K562 (cell line): ENCODE measurements around the gene DAP. TPM values are rescaled to one million over a fixed set of nuclear protein-coding genes. Genes with fewer than 3 reads are reported as not detected.
A peak's percentile ranks its signal among the peaks of the same experiment; 100 is the strongest.

Experiments
- CHD2 ChIP-seq: IDR thresholded peaks from 2 replicates; pipeline ENCODE4 v1.6.1; 2011; ENCODE audit warnings: low read depth, low read length
- CTBP1 ChIP-seq: fragments of 450-650 bp; IDR thresholded peaks from 2 replicates; pipeline ENCODE4 v1.6.1; 2016; ENCODE audit warnings: borderline replicate concordance
- ILF3 ChIP-seq: fragments of 450-650 bp; IDR thresholded peaks from 2 replicates; pipeline ENCODE4 v1.6.1; 2018; ENCODE audit warnings: antibody characterized with exemption, mild to moderate bottlenecking, moderate library complexity, borderline replicate concordance
- KLF10 ChIP-seq: fragments of 250-450 bp; sonication (Bioruptor Pico); IDR thresholded peaks from 2 replicates; pipeline ENCODE4 v1.6.1; 2021; ENCODE audit warnings: matching md5 sums
- MBD2 ChIP-seq: sonication (generic); IDR thresholded peaks from 2 replicates; pipeline ENCODE4 v1.6.1; 2016; ENCODE audit warnings: low read depth, borderline replicate concordance
- SIN3B ChIP-seq: fragments of 450-650 bp; IDR thresholded peaks from 2 replicates; pipeline ENCODE4 v1.6.1; 2017; ENCODE audit warnings: low read depth, mild to moderate bottlenecking, moderate library complexity
- SMAD1 ChIP-seq: fragments of 150-350 bp; IDR thresholded peaks from 2 replicates; pipeline ENCODE4 v1.6.1; 2014; ENCODE audit warnings: low read length, low read depth; ENCODE audit not compliant: partially characterized antibody
- SNIP1 ChIP-seq: fragments of 450-650 bp; IDR thresholded peaks from 2 replicates; pipeline ENCODE4 v1.7.1; 2017; ENCODE audit warnings: low read depth, mild to moderate bottlenecking
- ZBTB17 ChIP-seq: fragments of 450-650 bp; formaldehyde crosslinking; IDR thresholded peaks from 2 replicates; pipeline ENCODE4 v1.4.0; 2020; ENCODE audit warnings: mild to moderate bottlenecking
- ZNF212 ChIP-seq: fragments of 450-650 bp; formaldehyde crosslinking; IDR thresholded peaks from 2 replicates; pipeline ENCODE4 v1.4.0; 2020; ENCODE audit warnings: mild to moderate bottlenecking
- ZNF57 ChIP-seq: fragments of 450-650 bp; formaldehyde crosslinking; IDR thresholded peaks from 2 replicates; pipeline ENCODE4 v1.4.0; 2020; ENCODE audit warnings: mild to moderate bottlenecking, moderate library complexity
- polyA plus RNA-seq, 8 experiments: library from polyadenylated mRNA; depleted of rRNA in 4 of 8; stranded (reverse) in 5 of 8; unstranded in 3 of 8; fragments of >200 nt; fragmentation: Nextera tagmentation in 2 of 8; fragmentation: Illumina TruSeq in 1 of 8; extraction: Ambion mirVana in 2 of 8; extraction: Trizol in 1 of 8; gene quantifications; 2 replicates each; pipeline versions ENCODE4 v1.2.1 to v1.2.3, GENCODE V29; 2011 to 2014; ENCODE audit warnings: inconsistent platforms in 1 of 8, missing spikeins in 1 of 8
- total RNA-seq, 7 experiments: library from RNA; depleted of rRNA in 6 of 7; stranded (reverse); fragments of >200 nt in 6 of 7; fragmentation: Illumina TruSeq in 2 of 7; extraction: Trizol in 2 of 7; gene quantifications; 2 replicates each; pipeline versions ENCODE4 v1.2.1 to v1.2.3, GENCODE V29; 2011 to 2021; ENCODE audit warnings: low replicate concordance in 1 of 7
- TF ChIP-seq, protein P1 (sequence below): fragments of 250-450 bp; sonication (Bioruptor Pico); IDR thresholded peaks from 2 replicates; pipeline ENCODE4 v1.8.0; 2021; ENCODE audit warnings: mild to moderate bottlenecking, moderate library complexity
- TF ChIP-seq, protein P2 (sequence below): fragments of 450-650 bp; IDR thresholded peaks from 2 replicates; pipeline ENCODE4 v1.6.1; 2018; ENCODE audit not compliant: partially characterized antibody
- TF ChIP-seq, protein P3 (sequence below): fragments of 250-450 bp; sonication (Bioruptor Pico); IDR thresholded peaks from 2 replicates; pipeline ENCODE4 v1.8.0; 2022; ENCODE audit warnings: inconsistent platforms
- TF ChIP-seq, protein P4 (sequence below), 2 experiments: fragments of 450-650 bp in 1 of 2; sonication (generic) in 1 of 2; formaldehyde crosslinking in 1 of 2; IDR thresholded peaks in 1 of 2; conservative IDR thresholded peaks in 1 of 2; 2 replicates each; pipeline versions ENCODE4 v1.6.1 to v1.8.1; 2016 to 2023; ENCODE audit warnings: mild to moderate bottlenecking in 2 of 2, moderate library complexity in 2 of 2, inconsistent platforms in 1 of 2, missing genetic modification reagents in 1 of 2
- TF ChIP-seq, protein P5 (sequence below), 2 experiments: fragments of 150-350 bp in 1 of 2; IDR thresholded peaks; 2 replicates each; pipeline ENCODE4 v1.6.1; 2012 to 2016; ENCODE audit warnings: low read depth in 2 of 2, low read length in 2 of 2, mild to moderate bottlenecking in 1 of 2, moderate library complexity in 1 of 2

Gene DAP
- total and polyA plus RNA-seq, 9 of the 15 experiments (the other 6 are each of a cell fraction or from before 2014, with no cell fraction given): 14.1 to 151 (median 34.5) TPM

DNA sequence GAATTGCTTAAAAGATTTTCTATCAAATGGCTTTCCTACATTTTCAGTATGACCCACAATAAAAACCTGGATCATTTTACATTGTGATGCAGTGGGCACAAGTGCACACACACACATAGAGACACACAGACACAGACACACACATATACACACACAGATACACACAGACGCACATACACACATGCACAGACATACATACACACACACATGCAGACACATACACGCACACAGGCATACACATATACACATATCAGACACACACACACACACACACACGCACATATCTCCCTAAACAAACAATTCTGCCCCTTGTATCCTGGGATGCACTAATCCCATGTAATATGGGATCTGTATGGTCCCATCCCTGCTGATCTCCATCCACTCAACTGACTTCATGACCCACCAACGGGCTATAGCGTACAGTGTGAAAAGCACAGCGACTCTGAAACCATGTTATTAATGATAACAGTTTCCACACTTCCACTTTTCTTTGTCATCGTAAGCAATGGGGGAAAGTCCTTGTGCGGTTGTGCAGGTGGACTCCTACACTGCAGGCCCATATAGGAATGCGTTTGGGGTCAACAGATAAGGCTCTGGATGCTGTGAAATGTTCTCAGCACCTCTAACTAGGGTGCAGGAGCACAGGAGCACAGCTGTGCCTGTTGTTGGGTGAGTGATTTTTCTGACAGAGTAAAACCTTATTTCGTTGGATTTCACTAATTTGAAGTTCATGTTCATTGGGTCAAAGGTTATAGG, 52.7 kb downstream of the DAP start (continued):
- TF ChIP-seq, protein P1, sequence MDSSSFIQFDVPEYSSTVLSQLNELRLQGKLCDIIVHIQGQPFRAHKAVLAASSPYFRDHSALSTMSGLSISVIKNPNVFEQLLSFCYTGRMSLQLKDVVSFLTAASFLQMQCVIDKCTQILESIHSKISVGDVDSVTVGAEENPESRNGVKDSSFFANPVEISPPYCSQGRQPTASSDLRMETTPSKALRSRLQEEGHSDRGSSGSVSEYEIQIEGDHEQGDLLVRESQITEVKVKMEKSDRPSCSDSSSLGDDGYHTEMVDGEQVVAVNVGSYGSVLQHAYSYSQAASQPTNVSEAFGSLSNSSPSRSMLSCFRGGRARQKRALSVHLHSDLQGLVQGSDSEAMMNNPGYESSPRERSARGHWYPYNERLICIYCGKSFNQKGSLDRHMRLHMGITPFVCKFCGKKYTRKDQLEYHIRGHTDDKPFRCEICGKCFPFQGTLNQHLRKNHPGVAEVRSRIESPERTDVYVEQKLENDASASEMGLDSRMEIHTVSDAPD (CRISPR knock-in tag): no peak
- no peak for TF ChIP-seq MBD2
- TF ChIP-seq, protein P2, sequence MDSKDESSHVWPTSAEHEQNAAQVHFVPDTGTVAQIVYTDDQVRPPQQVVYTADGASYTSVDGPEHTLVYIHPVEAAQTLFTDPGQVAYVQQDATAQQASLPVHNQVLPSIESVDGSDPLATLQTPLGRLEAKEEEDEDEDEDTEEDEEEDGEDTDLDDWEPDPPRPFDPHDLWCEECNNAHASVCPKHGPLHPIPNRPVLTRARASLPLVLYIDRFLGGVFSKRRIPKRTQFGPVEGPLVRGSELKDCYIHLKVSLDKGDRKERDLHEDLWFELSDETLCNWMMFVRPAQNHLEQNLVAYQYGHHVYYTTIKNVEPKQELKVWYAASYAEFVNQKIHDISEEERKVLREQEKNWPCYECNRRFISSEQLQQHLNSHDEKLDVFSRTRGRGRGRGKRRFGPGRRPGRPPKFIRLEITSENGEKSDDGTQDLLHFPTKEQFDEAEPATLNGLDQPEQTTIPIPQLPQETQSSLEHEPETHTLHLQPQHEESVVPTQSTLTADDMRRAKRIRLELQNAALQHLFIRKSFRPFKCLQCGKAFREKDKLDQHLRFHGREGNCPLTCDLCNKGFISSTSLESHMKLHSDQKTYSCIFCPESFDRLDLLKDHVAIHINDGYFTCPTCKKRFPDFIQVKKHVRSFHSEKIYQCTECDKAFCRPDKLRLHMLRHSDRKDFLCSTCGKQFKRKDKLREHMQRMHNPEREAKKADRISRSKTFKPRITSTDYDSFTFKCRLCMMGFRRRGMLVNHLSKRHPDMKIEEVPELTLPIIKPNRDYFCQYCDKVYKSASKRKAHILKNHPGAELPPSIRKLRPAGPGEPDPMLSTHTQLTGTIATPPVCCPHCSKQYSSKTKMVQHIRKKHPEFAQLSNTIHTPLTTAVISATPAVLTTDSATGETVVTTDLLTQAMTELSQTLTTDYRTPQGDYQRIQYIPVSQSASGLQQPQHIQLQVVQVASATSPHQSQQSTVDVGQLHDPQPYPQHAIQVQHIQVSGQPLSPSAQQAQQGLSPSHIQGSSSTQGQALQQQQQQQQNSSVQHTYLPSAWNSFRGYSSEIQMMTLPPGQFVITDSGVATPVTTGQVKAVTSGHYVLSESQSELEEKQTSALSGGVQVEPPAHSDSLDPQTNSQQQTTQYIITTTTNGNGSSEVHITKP: no peak
- no peak for TF ChIP-seq CHD2
- TF ChIP-seq ZNF212 (CRISPR knock-in tag): no peak
- TF ChIP-seq, protein P3, sequence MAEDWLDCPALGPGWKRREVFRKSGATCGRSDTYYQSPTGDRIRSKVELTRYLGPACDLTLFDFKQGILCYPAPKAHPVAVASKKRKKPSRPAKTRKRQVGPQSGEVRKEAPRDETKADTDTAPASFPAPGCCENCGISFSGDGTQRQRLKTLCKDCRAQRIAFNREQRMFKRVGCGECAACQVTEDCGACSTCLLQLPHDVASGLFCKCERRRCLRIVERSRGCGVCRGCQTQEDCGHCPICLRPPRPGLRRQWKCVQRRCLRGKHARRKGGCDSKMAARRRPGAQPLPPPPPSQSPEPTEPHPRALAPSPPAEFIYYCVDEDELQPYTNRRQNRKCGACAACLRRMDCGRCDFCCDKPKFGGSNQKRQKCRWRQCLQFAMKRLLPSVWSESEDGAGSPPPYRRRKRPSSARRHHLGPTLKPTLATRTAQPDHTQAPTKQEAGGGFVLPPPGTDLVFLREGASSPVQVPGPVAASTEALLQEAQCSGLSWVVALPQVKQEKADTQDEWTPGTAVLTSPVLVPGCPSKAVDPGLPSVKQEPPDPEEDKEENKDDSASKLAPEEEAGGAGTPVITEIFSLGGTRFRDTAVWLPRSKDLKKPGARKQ: no peak
- no peak for TF ChIP-seq KLF10 (CRISPR knock-in tag)
- no peak for TF ChIP-seq ILF3
- no peak for TF ChIP-seq ZNF57 (CRISPR knock-in tag)
- peak; percentile 81 for TF ChIP-seq CTBP1
- TF ChIP-seq SIN3B: no peak
- TF ChIP-seq, protein P4, sequence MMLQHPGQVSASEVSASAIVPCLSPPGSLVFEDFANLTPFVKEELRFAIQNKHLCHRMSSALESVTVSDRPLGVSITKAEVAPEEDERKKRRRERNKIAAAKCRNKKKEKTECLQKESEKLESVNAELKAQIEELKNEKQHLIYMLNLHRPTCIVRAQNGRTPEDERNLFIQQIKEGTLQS (IDR thresholded peaks at IDR 0.05): no peak
- TF ChIP-seq, protein P4 (CRISPR knock-in tag; conservative IDR thresholded peaks at IDR 0.05): no peak
- no peak for TF ChIP-seq SMAD1
- TF ChIP-seq ZBTB17 (CRISPR knock-in tag): no peak
- no peak for TF ChIP-seq SNIP1
- TF ChIP-seq, protein P5, sequence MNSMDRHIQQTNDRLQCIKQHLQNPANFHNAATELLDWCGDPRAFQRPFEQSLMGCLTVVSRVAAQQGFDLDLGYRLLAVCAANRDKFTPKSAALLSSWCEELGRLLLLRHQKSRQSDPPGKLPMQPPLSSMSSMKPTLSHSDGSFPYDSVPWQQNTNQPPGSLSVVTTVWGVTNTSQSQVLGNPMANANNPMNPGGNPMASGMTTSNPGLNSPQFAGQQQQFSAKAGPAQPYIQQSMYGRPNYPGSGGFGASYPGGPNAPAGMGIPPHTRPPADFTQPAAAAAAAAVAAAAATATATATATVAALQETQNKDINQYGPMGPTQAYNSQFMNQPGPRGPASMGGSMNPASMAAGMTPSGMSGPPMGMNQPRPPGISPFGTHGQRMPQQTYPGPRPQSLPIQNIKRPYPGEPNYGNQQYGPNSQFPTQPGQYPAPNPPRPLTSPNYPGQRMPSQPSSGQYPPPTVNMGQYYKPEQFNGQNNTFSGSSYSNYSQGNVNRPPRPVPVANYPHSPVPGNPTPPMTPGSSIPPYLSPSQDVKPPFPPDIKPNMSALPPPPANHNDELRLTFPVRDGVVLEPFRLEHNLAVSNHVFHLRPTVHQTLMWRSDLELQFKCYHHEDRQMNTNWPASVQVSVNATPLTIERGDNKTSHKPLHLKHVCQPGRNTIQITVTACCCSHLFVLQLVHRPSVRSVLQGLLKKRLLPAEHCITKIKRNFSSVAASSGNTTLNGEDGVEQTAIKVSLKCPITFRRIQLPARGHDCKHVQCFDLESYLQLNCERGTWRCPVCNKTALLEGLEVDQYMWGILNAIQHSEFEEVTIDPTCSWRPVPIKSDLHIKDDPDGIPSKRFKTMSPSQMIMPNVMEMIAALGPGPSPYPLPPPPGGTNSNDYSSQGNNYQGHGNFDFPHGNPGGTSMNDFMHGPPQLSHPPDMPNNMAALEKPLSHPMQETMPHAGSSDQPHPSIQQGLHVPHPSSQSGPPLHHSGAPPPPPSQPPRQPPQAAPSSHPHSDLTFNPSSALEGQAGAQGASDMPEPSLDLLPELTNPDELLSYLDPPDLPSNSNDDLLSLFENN (IDR thresholded peaks at IDR 0.05; ENCODE audit: low read depth in 2 of 2, low read length in 2 of 2): peak in 1 of 2 experiments; percentile 75; a peak in 2 of 4 replicates
